HG03064 (cell line): ENCODE results near the gene FRMPD2.
"Not testable (repeated sequence)": the region's sequence is repeated elsewhere in the genome, so short reads cannot be mapped to it uniquely, and the experiment has no call there.

ENCODE experiments used
- ATAC-seq: cut with Tn5 transposase; IDR thresholded peaks from one replicate; pipeline ENCODE4 v1.9.1; 2021; ENCODE audit warnings: low read depth; ENCODE audit not compliant: unreplicated experiment

The FRMPD2 gene

GRCh38 chr10:48209241-48209640 is 65.3 kb downstream of the FRMPD2 start:
- ATAC-seq = no peak

GRCh38 chr10:48207853-48208252 is 66.6 kb downstream of the FRMPD2 start:
- ATAC-seq = no peak

- no peak for ATAC-seq
Measured at GRCh38 chr10:48206482-48207250, 67.8 kb downstream of the FRMPD2 start.

- peak; percentile 69 for ATAC-seq
Measured at GRCh38 chr10:48205918-48206317, 68.6 kb downstream of the FRMPD2 start.

GRCh38 chr10:48199580-48200377 is 74.7 kb downstream of the FRMPD2 start:
- ATAC-seq = no peak

GRCh38 chr10:48197236-48197899 is 77.1 kb downstream of the FRMPD2 start:
- ATAC-seq = no peak

GRCh38 chr10:48195803-48196202 is 78.7 kb downstream of the FRMPD2 start:
- no peak for ATAC-seq

- ATAC-seq = no peak
Measured at GRCh38 chr10:48194830-48195229, 79.7 kb downstream of the FRMPD2 start.

GRCh38 chr10:48193556-48193955 is 80.9 kb downstream of the FRMPD2 start:
- ATAC-seq = no peak

- ATAC-seq = no peak
Measured at GRCh38 chr10:48192881-48193450, 81.5 kb downstream of the FRMPD2 start.

- no peak for ATAC-seq
Measured at GRCh38 chr10:48187713-48188485, 86.6 kb downstream of the FRMPD2 start.

- ATAC-seq = no peak
Measured at GRCh38 chr10:48187126-48187525, 87.4 kb downstream of the FRMPD2 start.

GRCh38 chr10:48186264-48186804 is 88.2 kb downstream of the FRMPD2 start:
- ATAC-seq = not testable (repeated sequence)

GRCh38 chr10:48184224-48184623 is 90.3 kb downstream of the FRMPD2 start:
- no peak for ATAC-seq

- ATAC-seq = not testable (repeated sequence)
Measured at GRCh38 chr10:48172715-48173114, 101.8 kb downstream of the FRMPD2 start.

- ATAC-seq = not testable (repeated sequence)
Measured at GRCh38 chr10:48160670-48161069, 113.8 kb downstream of the FRMPD2 start.

GRCh38 chr10:48160163-48160562 is 114.3 kb downstream of the FRMPD2 start:
- not testable (repeated sequence) for ATAC-seq

GRCh38 chr10:48154211-48155140 is 120.0 kb downstream of the FRMPD2 start:
- not testable (repeated sequence) for ATAC-seq

- not testable (repeated sequence) for ATAC-seq
Measured at GRCh38 chr10:48147643-48148042, 126.9 kb downstream of the FRMPD2 start.
